SK-N-SH (cell line): ENCODE data around the gene CHD1L. TPM values are rescaled to one million over a fixed set of nuclear protein-coding genes. Genes with fewer than 3 reads are reported as not detected.
A peak's percentile ranks its signal among the peaks of the same experiment; 100 is the strongest.

Experiments
- CTCF ChIA-PET: fragments of 300-600, 350-600 bp; formaldehyde crosslinking; extraction: SDS; loops from one replicate; lab custom pipeline; 2021; lab: Yijun Ruan, JAX
- POLR2A ChIA-PET: fragments of 350-600 bp; sonication (Branson Sonifier 250); formaldehyde crosslinking; extraction: SDS; loops from one replicate; lab custom pipeline; 2020; ENCODE audit warnings: antibody characterized with exemption, inconsistent platforms; lab: Yijun Ruan, JAX
- DNase-seq: peaks from one replicate; pipeline ENCODE4 v3.0.0; 2012
- H2AFZ ChIP-seq: fragments of 200-600 bp; sonication (generic); 2 replicates; pipeline ENCODE4 v1.8.1; 2016; ENCODE audit warnings: antibody characterized with exemption, mild to moderate bottlenecking, low read depth
- H3F3A ChIP-seq: fragments of 200-600 bp; sonication (generic); replicated peaks from 2 replicates; pipeline ENCODE3; 2016; ENCODE audit warnings: antibody characterized with exemption, mild to moderate bottlenecking; ENCODE audit not compliant: insufficient read depth
- H3K27ac ChIP-seq, 2 experiments: fragments of 200-500 bp in 1 of 2; fragments of 200-600 bp in 1 of 2; sonication (Bioruptor generic) in 1 of 2; sonication (generic), shearing (Covaris generic) in 1 of 2; 2 replicates each; pipeline versions ENCODE4 v1.5.1 to v1.6.1; 2014 to 2016; ENCODE audit warnings: low read depth in 2 of 2, inconsistent platforms in 1 of 2, low read length in 1 of 2, mild to moderate bottlenecking in 1 of 2, mixed read lengths in 1 of 2
- H3K27me3 ChIP-seq: fragments of 200-600 bp; sonication (generic), shearing (Covaris generic); 2 replicates; pipeline ENCODE4 v1.6.1; 2016; ENCODE audit warnings: mixed run types; ENCODE audit not compliant: insufficient read depth
- H3K36me3 ChIP-seq, 2 experiments: fragments of 200-500 bp in 1 of 2; fragments of 200-600 bp in 1 of 2; sonication (Bioruptor generic) in 1 of 2; sonication (generic) in 1 of 2; replicated peaks in 1 of 2; 2 replicates each; pipeline versions ENCODE3 to v1.5.1; 2014 to 2016; ENCODE audit warnings: low read length in 1 of 2, mild to moderate bottlenecking in 1 of 2; ENCODE audit not compliant: insufficient read depth in 2 of 2, control insufficient read depth in 1 of 2
- H3K4me1 ChIP-seq, 2 experiments: fragments of 200-500 bp in 1 of 2; fragments of 200-600 bp in 1 of 2; sonication (Bioruptor generic) in 1 of 2; sonication (generic), shearing (Covaris generic) in 1 of 2; 2 replicates each; pipeline versions ENCODE4 v1.5.1 to v1.6.1; 2014 to 2016; ENCODE audit warnings: low read depth in 1 of 2, low read length in 1 of 2, mixed run types in 1 of 2; ENCODE audit not compliant: insufficient read depth in 2 of 2, control insufficient read depth in 1 of 2
- H3K4me2 ChIP-seq: fragments of 200-600 bp; sonication (generic), shearing (Covaris generic); 2 replicates; pipeline ENCODE4 v1.6.1; 2017; ENCODE audit warnings: mixed run types
- H3K4me3 ChIP-seq, 2 experiments: fragments of 200-500 bp in 1 of 2; fragments of 200-600 bp in 1 of 2; sonication (Bioruptor generic) in 1 of 2; sonication (generic), shearing (Covaris generic) in 1 of 2; 2 replicates each; pipeline versions ENCODE4 v1.5.1 to v1.8.1; 2014 to 2016; ENCODE audit warnings: low read depth in 2 of 2, inconsistent platforms in 1 of 2, low read length in 1 of 2, mild to moderate bottlenecking in 1 of 2, mixed read lengths in 1 of 2, moderate library complexity in 1 of 2
- H3K79me2 ChIP-seq: fragments of 200-600 bp; sonication (generic); 2 replicates; pipeline ENCODE4 v1.8.1; 2017; ENCODE audit warnings: mild to moderate bottlenecking; ENCODE audit not compliant: insufficient read depth
- H3K9ac ChIP-seq: fragments of 200-600 bp; sonication (generic); 2 replicates; pipeline ENCODE4 v1.6.1; 2017; ENCODE audit warnings: mixed run types
- H3K9me2 ChIP-seq: fragments of 200-600 bp; sonication (generic); 2 replicates; pipeline ENCODE4 v1.6.1; 2017; ENCODE audit warnings: mixed run types
- H3K9me3 ChIP-seq: fragments of 200-600 bp; sonication (generic); 2 replicates; pipeline ENCODE4 v1.6.1; 2017; ENCODE audit warnings: mixed run types, mild to moderate bottlenecking, moderate library complexity
- H4K20me1 ChIP-seq: fragments of 200-600 bp; sonication (generic); 2 replicates; pipeline ENCODE4 v1.6.1; 2017; ENCODE audit warnings: mild to moderate bottlenecking, mixed run types; ENCODE audit not compliant: insufficient read depth
- ELF1 ChIP-seq: IDR thresholded peaks from 2 replicates; pipeline ENCODE4 v1.4.0; 2012
- GATA2 ChIP-seq: sonication (generic); formaldehyde crosslinking; IDR thresholded peaks from 2 replicates; pipeline ENCODE4 v1.5.0; 2020; ENCODE audit warnings: mild to moderate bottlenecking, missing genetic modification reagents
- MEF2A ChIP-seq: IDR thresholded peaks from 2 replicates; pipeline ENCODE4 v1.4.0; 2012; ENCODE audit warnings: low read depth, borderline replicate concordance
- RAD21 ChIP-seq: IDR thresholded peaks from 2 replicates; pipeline ENCODE4 v1.6.1; 2012; ENCODE audit warnings: mild to moderate bottlenecking, low read length
- TEAD4 ChIP-seq: IDR thresholded peaks from 2 replicates; pipeline ENCODE4 v1.4.0; 2012; ENCODE audit warnings: mild to moderate bottlenecking, borderline replicate concordance; ENCODE audit not compliant: insufficient read depth
- YY1 ChIP-seq: IDR thresholded peaks from 2 replicates; pipeline ENCODE4 v1.4.0; 2012; ENCODE audit warnings: low read depth, mild to moderate bottlenecking
- WGBS: methylation state at CpG from one replicate; pipeline ENCODE4 v1.1.6; 2017; ENCODE audit warnings: low lambda C conversion rate; 5-methylcytosine and 5-hydroxymethylcytosine counted together
- polyA plus RNA-seq, 3 experiments: library from polyadenylated mRNA; depleted of rRNA; stranded (reverse); fragments of >200 nt; gene quantifications; 2 replicates each; pipeline ENCODE4 v1.2.3, GENCODE V29; 2012
- TF ChIP-seq, protein P1 (sequence below): IDR thresholded peaks from 2 replicates; pipeline ENCODE4 v1.6.1; 2012; ENCODE audit warnings: mild to moderate bottlenecking, low read depth, low read length, moderate library complexity
- TF ChIP-seq, protein P2 (sequence below): fragments of 150-350 bp; IDR thresholded peaks from 2 replicates; pipeline ENCODE4 v1.6.1; 2016; ENCODE audit warnings: mild to moderate bottlenecking, low read depth, low read length
- TF ChIP-seq, protein P3 (sequence below): fragments of 200-600 bp; sonication (generic); IDR thresholded peaks from 2 replicates; pipeline ENCODE4 v1.6.1; 2017; ENCODE audit warnings: antibody characterized with exemption, mild to moderate bottlenecking, moderate library complexity

CHD1L gene
- polyA plus RNA-seq, 1 of the 3 experiments (the other 2 are of a cell fraction), result 24.7 TPM

DNA sequence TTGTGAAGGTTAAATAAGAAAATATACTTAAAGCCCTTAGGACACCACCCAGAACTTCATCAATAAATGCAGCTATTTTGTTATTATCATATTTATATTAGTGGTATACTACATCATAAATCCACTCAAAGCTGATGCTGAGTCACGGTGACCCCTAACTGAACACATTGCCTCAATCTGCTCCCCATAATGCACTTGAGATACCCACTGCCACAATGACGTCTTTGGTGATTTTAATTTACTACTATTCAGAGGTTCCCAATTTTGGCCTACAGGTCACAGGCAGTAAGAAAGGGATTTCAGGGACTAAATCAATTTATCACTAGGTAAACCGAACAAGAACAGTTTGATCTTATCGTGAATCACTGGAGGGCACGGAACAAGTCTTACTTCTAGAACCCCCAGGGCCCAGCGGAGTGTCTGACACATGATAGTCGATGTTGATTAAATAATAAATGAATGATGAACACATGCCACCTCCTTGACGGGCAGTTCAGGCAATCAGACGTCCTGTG, 493 bp upstream of the CHD1L start:
- Histone ChIP-seq H3K4me3 (peak overlapping the region; percentile 75 to 99), H2AFZ (peak overlapping the region; percentile 63; the same call in 1 of the 2 replicates), H4K20me1 (0 out of 2 replicates have a peak, but pooled peaks cover 9% of the 10 kb centered on the region), H3K4me1 (peaks cover 0 to 15% of the 10 kb centered on the region in 2 experiments; a peak in 2 of 4 replicates), H3K27ac (peak overlapping the region; percentile 68 to 85; a peak in 3 of 4 replicates), H3K36me3 (no peaks in the 10 kb centered on the region), H3K4me2 (peak overlapping the region; percentile 85), H3K27me3 (no peaks in the 10 kb centered on the region), H3K79me2 (peaks cover 37% of the 10 kb centered on the region), H3K9me3 (no peaks in the 10 kb centered on the region), H3K9ac (peak overlapping the region; percentile 9; the same call in 1 of the 2 replicates), H3K9me2 (no peaks in the 10 kb centered on the region), H3F3A (peaks cover 4% of the 10 kb centered on the region)
- CTCF ChIA-PET, result interaction anchor here (0.6 to 3.6 kb wide), 26 partner anchors 9 to 394 kb away, joined by 3 to 51 read pairs (median 4); partner anchors contain the start of gene FMO5
- TF ChIP-seq RAD21 (no peak), GATA2 (0 out of 2 replicates have a peak, but pooled peaks have one; percentile 12)
- POLR2A ChIA-PET, result interaction anchor here (0.7 to 1.5 kb wide), 3 partner anchors 10 to 73 kb away, joined by 3 to 5 read pairs (median 3); no protein-coding TSS in a partner anchor
- peak; percentile 20 for DNase-seq
- 35% methylated on average over 9 of the region's 9 CpGs for WGBS

DNA sequence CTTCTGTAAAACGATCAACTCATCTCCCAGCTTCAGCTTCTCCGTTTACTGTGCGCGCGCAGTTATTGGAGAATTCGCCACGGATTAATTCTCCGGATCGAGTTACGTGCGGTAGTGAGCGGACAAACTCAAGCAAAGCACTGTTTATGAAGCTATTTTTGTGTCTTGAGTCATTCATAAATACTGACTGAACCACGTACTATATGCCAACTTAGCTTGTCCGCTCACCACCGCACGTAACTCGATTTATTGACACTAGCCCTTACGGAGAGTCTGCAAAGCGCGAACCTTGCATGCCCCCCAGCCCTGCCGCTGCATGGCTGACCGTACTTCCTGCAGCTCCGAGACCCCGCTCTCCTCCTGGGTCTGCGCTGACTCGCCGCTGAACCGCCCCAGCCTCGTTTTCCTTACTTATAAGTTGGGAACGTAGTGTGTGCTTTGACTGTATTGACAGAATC, 773 bp downstream of the CHD1L start:
- POLR2A ChIA-PET, result interaction anchor here (1.0 kb wide), 1 partner anchor 70 kb away, joined by 4 read pairs; no protein-coding TSS in a partner anchor
- H3K79me2 ChIP-seq, result peaks cover 50% of the 10 kb centered on the region
- peak; percentile 65 for DNase-seq

DNA sequence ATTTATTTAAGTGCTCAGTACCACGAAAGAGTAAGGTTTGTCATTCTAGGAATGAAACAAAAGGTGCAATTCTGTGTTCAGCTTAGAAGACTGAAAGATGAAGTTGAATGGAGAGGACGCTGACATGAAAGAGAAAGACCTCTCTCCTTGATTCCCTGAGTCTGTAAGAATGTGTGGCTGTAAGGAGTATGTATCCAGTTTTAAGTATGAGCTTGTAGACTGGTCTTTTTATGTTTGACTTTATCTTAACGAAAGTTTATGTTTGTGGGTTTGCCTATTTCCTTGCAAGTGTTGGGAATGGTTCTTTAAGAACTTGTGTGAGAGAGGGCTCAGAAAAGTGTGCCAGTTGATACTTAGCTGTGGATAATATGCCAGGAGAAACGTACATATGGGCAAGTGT, 1.4 kb downstream of the CHD1L start:
- H2AFZ ChIP-seq, result peak overlapping the region; percentile 58; the same call in 1 of the 2 replicates
- H3K9me3 ChIP-seq, result no peaks in the 10 kb centered on the region
- H3K4me3 ChIP-seq, result peak overlapping the region; percentile 75 to 99
- peak overlapping the region; percentile 47 to 85; a peak in 3 of 4 replicates for H3K27ac ChIP-seq
- peak overlapping the region; percentile 94 for H3K9ac ChIP-seq
- H3K9me2 ChIP-seq, result no peaks in the 10 kb centered on the region
- ChIA-PET CTCF (interaction anchor here (0.7 to 3.6 kb wide), 12 partner anchors 8 to 247 kb away, joined by 3 to 51 read pairs (median 6); partner anchors contain the start of gene FMO5), POLR2A (interaction anchor here (1.0 kb wide), 1 partner anchor 71 kb away, joined by 4 read pairs; no protein-coding TSS in a partner anchor)
- H3K27me3 ChIP-seq, result no peaks in the 10 kb centered on the region
- peak overlapping the region; percentile 85 for H3K4me2 ChIP-seq
- peaks cover 55% of the 10 kb centered on the region for H3K79me2 ChIP-seq
- no peak for TF ChIP-seq ELF1
- no peak for TF ChIP-seq MEF2A
- TF ChIP-seq, protein P1, sequence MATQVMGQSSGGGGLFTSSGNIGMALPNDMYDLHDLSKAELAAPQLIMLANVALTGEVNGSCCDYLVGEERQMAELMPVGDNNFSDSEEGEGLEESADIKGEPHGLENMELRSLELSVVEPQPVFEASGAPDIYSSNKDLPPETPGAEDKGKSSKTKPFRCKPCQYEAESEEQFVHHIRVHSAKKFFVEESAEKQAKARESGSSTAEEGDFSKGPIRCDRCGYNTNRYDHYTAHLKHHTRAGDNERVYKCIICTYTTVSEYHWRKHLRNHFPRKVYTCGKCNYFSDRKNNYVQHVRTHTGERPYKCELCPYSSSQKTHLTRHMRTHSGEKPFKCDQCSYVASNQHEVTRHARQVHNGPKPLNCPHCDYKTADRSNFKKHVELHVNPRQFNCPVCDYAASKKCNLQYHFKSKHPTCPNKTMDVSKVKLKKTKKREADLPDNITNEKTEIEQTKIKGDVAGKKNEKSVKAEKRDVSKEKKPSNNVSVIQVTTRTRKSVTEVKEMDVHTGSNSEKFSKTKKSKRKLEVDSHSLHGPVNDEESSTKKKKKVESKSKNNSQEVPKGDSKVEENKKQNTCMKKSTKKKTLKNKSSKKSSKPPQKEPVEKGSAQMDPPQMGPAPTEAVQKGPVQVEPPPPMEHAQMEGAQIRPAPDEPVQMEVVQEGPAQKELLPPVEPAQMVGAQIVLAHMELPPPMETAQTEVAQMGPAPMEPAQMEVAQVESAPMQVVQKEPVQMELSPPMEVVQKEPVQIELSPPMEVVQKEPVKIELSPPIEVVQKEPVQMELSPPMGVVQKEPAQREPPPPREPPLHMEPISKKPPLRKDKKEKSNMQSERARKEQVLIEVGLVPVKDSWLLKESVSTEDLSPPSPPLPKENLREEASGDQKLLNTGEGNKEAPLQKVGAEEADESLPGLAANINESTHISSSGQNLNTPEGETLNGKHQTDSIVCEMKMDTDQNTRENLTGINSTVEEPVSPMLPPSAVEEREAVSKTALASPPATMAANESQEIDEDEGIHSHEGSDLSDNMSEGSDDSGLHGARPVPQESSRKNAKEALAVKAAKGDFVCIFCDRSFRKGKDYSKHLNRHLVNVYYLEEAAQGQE, result no peak
- TF ChIP-seq, protein P2, sequence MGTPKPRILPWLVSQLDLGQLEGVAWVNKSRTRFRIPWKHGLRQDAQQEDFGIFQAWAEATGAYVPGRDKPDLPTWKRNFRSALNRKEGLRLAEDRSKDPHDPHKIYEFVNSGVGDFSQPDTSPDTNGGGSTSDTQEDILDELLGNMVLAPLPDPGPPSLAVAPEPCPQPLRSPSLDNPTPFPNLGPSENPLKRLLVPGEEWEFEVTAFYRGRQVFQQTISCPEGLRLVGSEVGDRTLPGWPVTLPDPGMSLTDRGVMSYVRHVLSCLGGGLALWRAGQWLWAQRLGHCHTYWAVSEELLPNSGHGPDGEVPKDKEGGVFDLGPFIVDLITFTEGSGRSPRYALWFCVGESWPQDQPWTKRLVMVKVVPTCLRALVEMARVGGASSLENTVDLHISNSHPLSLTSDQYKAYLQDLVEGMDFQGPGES, result no peak
- TF ChIP-seq YY1, result no peak
- TF ChIP-seq, protein P3, sequence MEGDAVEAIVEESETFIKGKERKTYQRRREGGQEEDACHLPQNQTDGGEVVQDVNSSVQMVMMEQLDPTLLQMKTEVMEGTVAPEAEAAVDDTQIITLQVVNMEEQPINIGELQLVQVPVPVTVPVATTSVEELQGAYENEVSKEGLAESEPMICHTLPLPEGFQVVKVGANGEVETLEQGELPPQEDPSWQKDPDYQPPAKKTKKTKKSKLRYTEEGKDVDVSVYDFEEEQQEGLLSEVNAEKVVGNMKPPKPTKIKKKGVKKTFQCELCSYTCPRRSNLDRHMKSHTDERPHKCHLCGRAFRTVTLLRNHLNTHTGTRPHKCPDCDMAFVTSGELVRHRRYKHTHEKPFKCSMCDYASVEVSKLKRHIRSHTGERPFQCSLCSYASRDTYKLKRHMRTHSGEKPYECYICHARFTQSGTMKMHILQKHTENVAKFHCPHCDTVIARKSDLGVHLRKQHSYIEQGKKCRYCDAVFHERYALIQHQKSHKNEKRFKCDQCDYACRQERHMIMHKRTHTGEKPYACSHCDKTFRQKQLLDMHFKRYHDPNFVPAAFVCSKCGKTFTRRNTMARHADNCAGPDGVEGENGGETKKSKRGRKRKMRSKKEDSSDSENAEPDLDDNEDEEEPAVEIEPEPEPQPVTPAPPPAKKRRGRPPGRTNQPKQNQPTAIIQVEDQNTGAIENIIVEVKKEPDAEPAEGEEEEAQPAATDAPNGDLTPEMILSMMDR, result no peak
- H4K20me1 ChIP-seq, result 0 out of 2 replicates have a peak, but pooled peaks cover 23% of the 10 kb centered on the region
- no peaks in the 10 kb centered on the region for H3K36me3 ChIP-seq
- H3K4me1 ChIP-seq, result peaks cover 0 to 19% of the 10 kb centered on the region in 2 experiments; a peak in 2 of 4 replicates
- no peak for DNase-seq
- H3F3A ChIP-seq, result peaks cover 4% of the 10 kb centered on the region
- WGBS, result 14% methylated on average over 4 of the region's 4 CpGs

More for the DNA sequence above, 773 bp downstream of the CHD1L start:
- Histone ChIP-seq H2AFZ (peak overlapping the region; percentile 58; the same call in 1 of the 2 replicates), H3F3A (peaks cover 4% of the 10 kb centered on the region), H3K9me3 (no peaks in the 10 kb centered on the region), H3K9ac (peak overlapping the region; percentile 94), H3K4me3 (peak overlapping the region; percentile 75 to 99), H3K4me2 (peak overlapping the region; percentile 85), H3K27me3 (no peaks in the 10 kb centered on the region), H3K4me1 (peaks cover 0 to 19% of the 10 kb centered on the region in 2 experiments; a peak in 2 of 4 replicates)
- WGBS, result 2% methylated on average over 24 of the region's 30 CpGs
- CTCF ChIA-PET, result interaction anchor here (0.6 to 3.6 kb wide), 17 partner anchors 8 to 247 kb away, joined by 3 to 51 read pairs (median 4); partner anchors contain the start of gene FMO5
- TF ChIP-seq TEAD4 (no peak), RAD21 (no peak), MEF2A (peak; percentile 76; the same call in 1 of the 2 replicates)
- TF ChIP-seq, all 33 proteins: peak for 1
- Histone ChIP-seq H3K36me3 (no peaks in the 10 kb centered on the region), H3K9me2 (no peaks in the 10 kb centered on the region), H4K20me1 (0 out of 2 replicates have a peak, but pooled peaks cover 21% of the 10 kb centered on the region), H3K27ac (peak overlapping the region; percentile 85 to 92)
